Activated T-cell treated with anti-CD3 and anti-CD28 coated beads for 1 hour (primary cell): ENCODE measurements around the gene RNF19B.

Experiments used
- DNase-seq: peaks from one replicate; pipeline ENCODE4 v3.0.0-alpha.2; 2020; ENCODE audit warnings: low read depth

The RNF19B gene

GRCh38 chr1:32886828-32887414, 77.7 kb downstream of the RNF19B start:
- no peak for DNase-seq
